Fibroblast of gingiva (primary cell): ENCODE results near the gene SGMS2.
A peak's percentile ranks its signal among the peaks of the same experiment; 100 is the strongest.

Experiments used
- DNase-seq: peaks from one replicate; pipeline ENCODE4 v3.0.0-alpha.2; 2011; ENCODE audit warnings: low read depth

Gene SGMS2

GRCh38 chr4:107824350-107825071 lies at the start of gene SGMS2:
Gene SGMS2 (plus strand): TSS chr4:107824932. CDS start chr4:107895554, 70,622 bp downstream.
- peak; percentile 91 for DNase-seq

- DNase-seq: no peak
Measured at GRCh38 chr4:107777890-107778289, 46.8 kb upstream of the SGMS2 start.

GRCh38 chr4:107778784-107779530 lies 45.8 kb upstream of the SGMS2 start:
- no peak for DNase-seq

- no peak for DNase-seq
Measured at GRCh38 chr4:107780665-107781064, 44.1 kb upstream of the SGMS2 start.

- no peak for DNase-seq
Measured at GRCh38 chr4:107791902-107792301, 32.8 kb upstream of the SGMS2 start.

- no peak for DNase-seq
Measured at GRCh38 chr4:107792711-107793110, 32.0 kb upstream of the SGMS2 start.

- DNase-seq: no peak
Measured at GRCh38 chr4:107793996-107794395, 30.7 kb upstream of the SGMS2 start.

- DNase-seq: no peak
Measured at GRCh38 chr4:107799669-107800450, 24.9 kb upstream of the SGMS2 start.

- DNase-seq: no peak
Measured at GRCh38 chr4:107800706-107801105, 24.0 kb upstream of the SGMS2 start.

GRCh38 chr4:107801766-107802211 lies 22.9 kb upstream of the SGMS2 start:
- DNase-seq: peak; percentile 13

GRCh38 chr4:107804956-107805355 lies 19.8 kb upstream of the SGMS2 start:
- no peak for DNase-seq

- no peak for DNase-seq
Measured at GRCh38 chr4:107806196-107806595, 18.5 kb upstream of the SGMS2 start.

- DNase-seq: no peak
Measured at GRCh38 chr4:107808572-107808971, 16.2 kb upstream of the SGMS2 start.

GRCh38 chr4:107809210-107809609 lies 15.5 kb upstream of the SGMS2 start:
- no peak for DNase-seq

- DNase-seq: no peak
Measured at GRCh38 chr4:107814758-107815157, 10.0 kb upstream of the SGMS2 start.

GRCh38 chr4:107815158-107815557 lies 9.6 kb upstream of the SGMS2 start:
- no peak for DNase-seq

GRCh38 chr4:107818301-107818910 lies 6.3 kb upstream of the SGMS2 start:
- no peak for DNase-seq

GRCh38 chr4:107823870-107824349 lies 822 bp upstream of the SGMS2 start:
- no peak for DNase-seq

- DNase-seq: peak; percentile 57
Measured at GRCh38 chr4:107825072-107825824, 516 bp downstream of the SGMS2 start.

GRCh38 chr4:107826421-107826980 lies 1.8 kb downstream of the SGMS2 start:
- DNase-seq: no peak
